Measurements from ENCODE around the gene ISG15. TPM values are rescaled to one million over a fixed set of nuclear protein-coding genes. Genes with fewer than 3 reads are reported as not detected.
"Not testable (repeated sequence)": the region's sequence is repeated elsewhere in the genome, so short reads cannot be mapped to it uniquely, and the experiment has no call there.

The ISG15 gene
- total RNA-seq, 2 experiments from 2014 or later, result 30.5 to 51.7 TPM

- H3K4me3 Mint-ChIP-seq; H3K27ac Mint-ChIP-seq; H3K9me3 Mint-ChIP-seq (ENCODE audit: low read depth); ATAC-seq; DNase-seq; H3K36me3 Mint-ChIP-seq (ENCODE audit: low read depth); H3K27me3 Mint-ChIP-seq; POLR2A ChIA-PET: not testable (repeated sequence)
- H3K4me1 Mint-ChIP-seq, result peaks cover 26% of the 10 kb centered on the region
- CTCF ChIA-PET, result interaction anchor here (0.6 to 2.1 kb wide), 5 partner anchors 16 to 317 kb away, joined by 3 to 20 read pairs (median 5); no protein-coding TSS in a partner anchor
- intact Hi-C loops (cut with DNase I, micrococcal nuclease), result loop anchor here in 1 of 2 experiments (2.0 to 5.0 kb wide), 2 partner anchors 36 to 182 kb away; partner anchors contain the start of gene PERM1
Measured at GRCh38 chr1:1018321-1018685, 5.0 kb downstream of the ISG15 start.

GRCh38 chr1:1019122-1019999 is 6.1 kb downstream of the ISG15 start:
- H3K27ac Mint-ChIP-seq, result no peak overlapping the region
- peaks cover 15% of the 10 kb centered on the region for H3K4me1 Mint-ChIP-seq
- ChIA-PET POLR2A (no interaction called here), CTCF (interaction anchor here (0.6 to 2.1 kb wide), 6 partner anchors 13 to 316 kb away, joined by 3 to 20 read pairs (median 4); no protein-coding TSS in a partner anchor)
- ATAC-seq (peak; percentile 75), DNase-seq (peak; percentile 90)
- intact Hi-C loops (cut with DNase I, micrococcal nuclease), result loop anchor here (1.0 to 5.0 kb wide), 11 partner anchors 14 to 289 kb away; partner anchors contain the start of genes B3GALT6 (in 1 of the 2), C1orf159 (in 1 of the 2), HES4 (in 1 of the 2) and PERM1 (in 1 of the 2)
- H3K27me3 Mint-ChIP-seq, result peaks cover 9% of the 10 kb centered on the region
- peak overlapping the region; percentile 59 for H3K4me3 Mint-ChIP-seq
- H3K9me3 Mint-ChIP-seq (ENCODE audit: low read depth), result no peaks in the 10 kb centered on the region
- no peaks in the 10 kb centered on the region for H3K36me3 Mint-ChIP-seq (ENCODE audit: low read depth)

- DNase-seq (no peak), ATAC-seq (peak; percentile 27)
- ChIA-PET POLR2A (no interaction called here), CTCF (interaction anchor here (1.1 to 1.3 kb wide), 2 partner anchors 13 to 27 kb away, joined by 3 to 5 read pairs; no protein-coding TSS in a partner anchor)
- intact Hi-C loops (cut with DNase I, micrococcal nuclease), result loop anchor here (1.0 to 10.0 kb wide), 12 partner anchors 13 to 288 kb away; partner anchors contain the start of genes B3GALT6 (in 1 of the 2), C1orf159 (in 1 of the 2), HES4 (in 1 of the 2) and KLHL17 (in 1 of the 2)
- Mint-ChIP-seq H3K4me1 (peaks cover 13% of the 10 kb centered on the region), H3K27me3 (peaks cover 9% of the 10 kb centered on the region), H3K9me3 (ENCODE audit: low read depth) (no peaks in the 10 kb centered on the region), H3K27ac (no peak within 1 kb of the TSS), H3K4me3 (peak within 1 kb of the TSS; percentile 59), H3K36me3 (ENCODE audit: low read depth) (no peaks in the 10 kb centered on the region)
Measured at GRCh38 chr1:1020000-1020404, 6.7 kb downstream of the ISG15 start, which contains the start of gene AGRN. TSS of gene AGRN (plus strand) at chr1:1020120. CDS start at chr1:1020173, 53 bp downstream.

GRCh38 chr1:1020415-1021009 is 7.2 kb downstream of the ISG15 start:
- no peak for ATAC-seq
- peaks cover 9% of the 10 kb centered on the region for H3K27me3 Mint-ChIP-seq
- no peaks in the 10 kb centered on the region for H3K36me3 Mint-ChIP-seq (ENCODE audit: low read depth)
- H3K4me3 Mint-ChIP-seq, result peak overlapping the region; percentile 43
- no peak overlapping the region for H3K27ac Mint-ChIP-seq
- CTCF ChIA-PET, result no interaction called here
- DNase-seq, result peak; percentile 62
- peaks cover 13% of the 10 kb centered on the region for H3K4me1 Mint-ChIP-seq
- H3K9me3 Mint-ChIP-seq (ENCODE audit: low read depth), result no peaks in the 10 kb centered on the region
- intact Hi-C loops (cut with DNase I, micrococcal nuclease), result loop anchor here in 1 of 2 experiments (10.0 kb wide), 1 partner anchor 56 kb away; the partner anchor contains the start of genes KLHL17 and PLEKHN1
- POLR2A ChIA-PET, result no interaction called here

- no peaks in the 10 kb centered on the region for H3K36me3 Mint-ChIP-seq (ENCODE audit: low read depth)
- ATAC-seq (no peak), DNase-seq (no peak)
- CTCF ChIA-PET, result interaction anchor here (1.1 kb wide), 1 partner anchor 24 kb away, joined by 4 read pairs; no protein-coding TSS in a partner anchor
- H3K27me3 Mint-ChIP-seq, result peaks cover 9% of the 10 kb centered on the region
- H3K9me3 Mint-ChIP-seq (ENCODE audit: low read depth), result no peaks in the 10 kb centered on the region
- peak overlapping the region; percentile 43 for H3K4me3 Mint-ChIP-seq
- H3K27ac Mint-ChIP-seq, result no peak overlapping the region
- POLR2A ChIA-PET, result no interaction called here
- intact Hi-C loops (cut with DNase I, micrococcal nuclease), result loop anchor here in 1 of 2 experiments (10.0 kb wide), 1 partner anchor 56 kb away; the partner anchor contains the start of genes KLHL17 and PLEKHN1
- H3K4me1 Mint-ChIP-seq, result peaks cover 13% of the 10 kb centered on the region
Measured at GRCh38 chr1:1021010-1021919, 8.0 kb downstream of the ISG15 start.

GRCh38 chr1:1021920-1022259 is 8.6 kb downstream of the ISG15 start:
- ChIA-PET CTCF (interaction anchor here (1.1 kb wide), 1 partner anchor 25 kb away, joined by 4 read pairs; no protein-coding TSS in a partner anchor), POLR2A (no interaction called here)
- DNase-seq, result no peak
- intact Hi-C loops (cut with DNase I, micrococcal nuclease), result loop anchor here in 1 of 2 experiments (2.0 to 10.0 kb wide), 2 partner anchors 15 to 57 kb away; partner anchors contain the start of genes KLHL17 and PLEKHN1
- Mint-ChIP-seq H3K9me3 (ENCODE audit: low read depth) (no peaks in the 10 kb centered on the region), H3K27me3 (peaks cover 9% of the 10 kb centered on the region), H3K4me1 (peaks cover 13% of the 10 kb centered on the region), H3K4me3 (no peak overlapping the region), H3K36me3 (ENCODE audit: low read depth) (no peaks in the 10 kb centered on the region), H3K27ac (no peak overlapping the region)
- ATAC-seq, result no peak

GRCh38 chr1:1022302-1023009 is 9.2 kb downstream of the ISG15 start:
- DNase-seq (no peak), ATAC-seq (no peak)
- Mint-ChIP-seq H3K4me1 (peaks cover 9% of the 10 kb centered on the region), H3K9me3 (ENCODE audit: low read depth) (no peaks in the 10 kb centered on the region), H3K27ac (no peak overlapping the region), H3K36me3 (ENCODE audit: low read depth) (no peaks in the 10 kb centered on the region), H3K4me3 (no peak overlapping the region), H3K27me3 (peaks cover 11% of the 10 kb centered on the region)
- intact Hi-C loops (cut with DNase I, micrococcal nuclease), result loop anchor here in 1 of 2 experiments (2.0 to 10.0 kb wide), 2 partner anchors 14 to 58 kb away; partner anchors contain the start of genes KLHL17 and PLEKHN1
- ChIA-PET CTCF (interaction anchor here (0.7 kb wide), 2 partner anchors 9 to 278 kb away, joined by 3 read pairs; no protein-coding TSS in a partner anchor), POLR2A (no interaction called here)

- H3K4me3 Mint-ChIP-seq, result no peak overlapping the region
- no peak overlapping the region for H3K27ac Mint-ChIP-seq
- ATAC-seq (no peak), DNase-seq (no peak)
- ChIA-PET POLR2A (no interaction called here), CTCF (interaction anchor here (0.6 to 1.1 kb wide), 2 partner anchors 10 to 135 kb away, joined by 3 to 6 read pairs; no protein-coding TSS in a partner anchor)
- peaks cover 11% of the 10 kb centered on the region for H3K27me3 Mint-ChIP-seq
- intact Hi-C loops (cut with DNase I, micrococcal nuclease), result loop anchor here in 1 of 2 experiments (2.0 to 10.0 kb wide), 2 partner anchors 13 to 59 kb away; partner anchors contain the start of genes KLHL17 and PLEKHN1
- H3K9me3 Mint-ChIP-seq (ENCODE audit: low read depth), result no peaks in the 10 kb centered on the region
- peaks cover 8% of the 10 kb centered on the region for H3K4me1 Mint-ChIP-seq
- H3K36me3 Mint-ChIP-seq (ENCODE audit: low read depth), result no peaks in the 10 kb centered on the region
Measured at GRCh38 chr1:1023700-1024099, 10.4 kb downstream of the ISG15 start.

- Mint-ChIP-seq H3K4me1 (peaks cover 4% of the 10 kb centered on the region), H3K27me3 (peaks cover 11% of the 10 kb centered on the region), H3K4me3 (no peak overlapping the region), H3K9me3 (ENCODE audit: low read depth) (no peaks in the 10 kb centered on the region), H3K36me3 (ENCODE audit: low read depth) (no peaks in the 10 kb centered on the region), H3K27ac (no peak overlapping the region)
- DNase-seq (no peak), ATAC-seq (no peak)
- POLR2A ChIA-PET, result no interaction called here
- CTCF ChIA-PET, result interaction anchor here (0.6 to 1.1 kb wide), 2 partner anchors 9 to 135 kb away, joined by 3 to 6 read pairs; no protein-coding TSS in a partner anchor
- intact Hi-C loops (cut with DNase I, micrococcal nuclease), result loop anchor here in 1 of 2 experiments (10.0 kb wide), 1 partner anchor 59 kb away; the partner anchor contains the start of genes KLHL17 and PLEKHN1
Measured at GRCh38 chr1:1024149-1024770, 11.0 kb downstream of the ISG15 start.

Data from activated CD4-positive, alpha-beta T cell treated with anti-CD3 and anti-CD28 coated beads for 36 hours (primary cell).